ENCODE data around the gene FUZ. TPM values are rescaled to one million over a fixed set of nuclear protein-coding genes. Genes with fewer than 3 reads are reported as not detected.

The FUZ gene
- total and polyA plus RNA-seq, 2 of the 4 experiments (the other 2 are of a cell fraction): 12.1 to 14.3 TPM

GRCh38 chr19:49767381-49767780 is 45.7 kb downstream of the FUZ start:
- peaks cover 11% of the 10 kb centered on the region for H3K4me1 ChIP-seq (ENCODE audit: control insufficient read depth, insufficient read depth, low read length)
- no TSS peak for BruUV-seq (replicated peaks)
- H2BK20ac ChIP-seq (ENCODE audit: low read depth, low read length): no peak overlapping the region
- peak overlapping the region; percentile 98 for H2AK9ac ChIP-seq (replicated peaks; ENCODE audit: low read depth, low read length, poor library complexity)
- H3K9me1 ChIP-seq (ENCODE audit: insufficient read depth, low read length): peaks cover 19% of the 10 kb centered on the region
- peak overlapping the region; percentile 89 for H3K27ac ChIP-seq (ENCODE audit: insufficient read depth, low read length)
- ATAC-seq (ENCODE audit: low read depth) (no peak), DNase-seq (no peak)
- peaks cover 6 to 48% of the 10 kb centered on the region in 2 experiments for H3K79me1 ChIP-seq (ENCODE audit: low read depth in 1 of 2, low read length in 2 of 2)
- H3K56ac ChIP-seq (ENCODE audit: extremely low read depth, insufficient read depth, low read length): peak overlapping the region; percentile 61
- no peaks in the 10 kb centered on the region for H3K27me3 ChIP-seq (ENCODE audit: control insufficient read depth, insufficient read depth, low read length)
- H3K36me3 ChIP-seq (ENCODE audit: control insufficient read depth, insufficient read depth, low read length): no peaks in the 10 kb centered on the region
- no peak overlapping the region; the same call in 1 of the 2 replicates for H4K5ac ChIP-seq (ENCODE audit: low read depth, low read length)
- H2BK120ac ChIP-seq (ENCODE audit: low read depth, low read length): no peak overlapping the region
- H3K9me3 ChIP-seq (ENCODE audit: control insufficient read depth, insufficient read depth, low read length): no peaks in the 10 kb centered on the region
- H4K91ac ChIP-seq (ENCODE audit: insufficient read depth, low read depth, low read length): peak overlapping the region; percentile 66
- peak overlapping the region; percentile 79 for H2BK5ac ChIP-seq (ENCODE audit: low read depth, low read length, poor library complexity, severe bottlenecking)
- no peak overlapping the region for H2BK15ac ChIP-seq (ENCODE audit: low read depth, low read length)
- peak overlapping the region; percentile 92 for H3K4me2 ChIP-seq (ENCODE audit: low read depth, low read length)
- intact Hi-C loops (cut with micrococcal nuclease): loop anchor here (2.0 to 5.0 kb wide), 2 partner anchors 40 to 77 kb away; partner anchors contain the start of gene CPT1C
- WGBS, 2 experiments (ENCODE audit: extremely low coverage in 2 of 2, insufficient read length in 1 of 2): 3% methylated on average over 9 of the region's 9 CpGs; no CpG with 5 or more reads in 1 of the 2 experiments
- ChIA-PET CTCF (no interaction called here), POLR2A (ENCODE audit: unreplicated experiment) (no interaction called here)
- peak overlapping the region; percentile 10 to 71; a peak in 2 of 4 replicates for H4K8ac ChIP-seq (ENCODE audit: low read depth in 2 of 2, low read length in 2 of 2)
- H3K9ac ChIP-seq (ENCODE audit: low read depth, low read length): peak overlapping the region; percentile 74
- no peak overlapping the region for H3K18ac ChIP-seq (ENCODE audit: low read depth, low read length)
- H2AFZ ChIP-seq (replicated peaks; ENCODE audit: low read length, poor library complexity): peak overlapping the region; percentile 98
- H3K14ac ChIP-seq (replicated peaks; ENCODE audit: low read depth, low read length): peak overlapping the region; percentile 83
- peak overlapping the region; percentile 88 for H3K23ac ChIP-seq (ENCODE audit: low read depth, low read length)
- H2AK5ac ChIP-seq (ENCODE audit: low read depth, low read length): peak overlapping the region; percentile 84
- dilution Hi-C loops (cut with HindIII; ENCODE audit: low sequenced_read_pairs, unreplicated experiment): no loop called here
- H4K20me1 ChIP-seq (ENCODE audit: insufficient read depth, low read length): peaks cover 30% of the 10 kb centered on the region
- H3K4ac ChIP-seq (ENCODE audit: low read depth, low read length): peak overlapping the region; percentile 87
- TF ChIP-seq RFX5 (IDR thresholded peaks at IDR 0.05; ENCODE audit: low read depth, low read length) (no peak), SMC3 (IDR thresholded peaks at IDR 0.05; ENCODE audit: low read depth, low read length) (no peak), BHLHE40 (IDR thresholded peaks at IDR 0.05; ENCODE audit: low read depth, low read length) (no peak), RCOR1 (IDR thresholded peaks at IDR 0.05; ENCODE audit: insufficient replicate concordance, low read length) (no peak), MAFK (IDR thresholded peaks at IDR 0.05; ENCODE audit: low read depth, low read length) (no peak), USF2 (IDR thresholded peaks at IDR 0.05; ENCODE audit: low read depth, low read length) (no peak), FOS (IDR thresholded peaks at IDR 0.05; ENCODE audit: low read depth, low read length) (no peak)
- peak overlapping the region; percentile 74 for H3K4me3 ChIP-seq (ENCODE audit: insufficient read depth, low read depth, low read length)
- in situ Hi-C loops (cut with MboI; ENCODE audit: low sequenced_read_pairs): no loop called here

Measured in IMR-90 (cell line).